BE2C (cell line): ENCODE results near the gene ADCY5.

ENCODE experiments used
- DNase-seq: peaks from one replicate; pipeline ENCODE4 v3.0.0-alpha.2; 2020
- H3K27me3 ChIP-seq: fragments of 250-450 bp; sonication (Bioruptor Pico); 2 replicates; pipeline ENCODE4 v1.5.1; 2020; ENCODE audit warnings: mild to moderate bottlenecking
- H3K36me3 ChIP-seq: fragments of 250-450 bp; sonication (Bioruptor Pico); 2 replicates; pipeline ENCODE4 v1.5.1; 2020; ENCODE audit warnings: mild to moderate bottlenecking
- H3K4me1 ChIP-seq: fragments of 250-450 bp; sonication (Bioruptor Pico); 2 replicates; pipeline ENCODE4 v1.5.1; 2020
- H3K4me3 ChIP-seq: 2 replicates; pipeline ENCODE4 v1.5.1; 2011; ENCODE audit warnings: low read depth, low read length
- H3K9me3 ChIP-seq: fragments of 250-450 bp; sonication (Bioruptor Pico); 2 replicates; pipeline ENCODE4 v1.5.1; 2020
- CTCF ChIP-seq: IDR thresholded peaks from 2 replicates; pipeline ENCODE4 v1.5.1; 2012; ENCODE audit warnings: mild to moderate bottlenecking, low read depth, low read length

Gene ADCY5

GRCh38 chr3:123405021-123405420 lies 43.9 kb downstream of the ADCY5 start:
- no peak for TF ChIP-seq CTCF
- no peaks in the 10 kb centered on the region for H3K4me1 ChIP-seq
- H3K4me3 ChIP-seq: no peak overlapping the region
- H3K27me3 ChIP-seq: peaks cover 3% of the 10 kb centered on the region; the same call in 1 of the 2 replicates
- DNase-seq: no peak
- H3K9me3 ChIP-seq: no peaks in the 10 kb centered on the region
- H3K36me3 ChIP-seq: no peaks in the 10 kb centered on the region

GRCh38 chr3:123404391-123404790 lies 44.5 kb downstream of the ADCY5 start:
- Histone ChIP-seq H3K9me3 (no peaks in the 10 kb centered on the region), H3K27me3 (peaks cover 4% of the 10 kb centered on the region; the same call in 1 of the 2 replicates), H3K4me1 (no peaks in the 10 kb centered on the region), H3K4me3 (no peak overlapping the region), H3K36me3 (no peaks in the 10 kb centered on the region)
- no peak for TF ChIP-seq CTCF
- no peak for DNase-seq

- Histone ChIP-seq H3K36me3 (no peaks in the 10 kb centered on the region), H3K4me3 (no peak overlapping the region), H3K9me3 (no peaks in the 10 kb centered on the region), H3K27me3 (peaks cover 18% of the 10 kb centered on the region; the same call in 1 of the 2 replicates), H3K4me1 (no peaks in the 10 kb centered on the region)
- DNase-seq: no peak
- TF ChIP-seq CTCF: no peak
These were observed 46.9 kb downstream of the ADCY5 start for GRCh38 chr3:123401836-123402530.

- no peak for TF ChIP-seq CTCF
- H3K4me3 ChIP-seq: no peak overlapping the region
- no peaks in the 10 kb centered on the region for H3K36me3 ChIP-seq
- DNase-seq: no peak
- H3K4me1 ChIP-seq: no peaks in the 10 kb centered on the region
- H3K27me3 ChIP-seq: peaks cover 18% of the 10 kb centered on the region; the same call in 1 of the 2 replicates
- H3K9me3 ChIP-seq: no peaks in the 10 kb centered on the region
These were observed 48.7 kb downstream of the ADCY5 start for GRCh38 chr3:123400169-123400568.

- no peak for DNase-seq
- H3K9me3 ChIP-seq: no peaks in the 10 kb centered on the region
- no peak overlapping the region for H3K4me3 ChIP-seq
- TF ChIP-seq CTCF: no peak
- no peaks in the 10 kb centered on the region for H3K36me3 ChIP-seq
- H3K4me1 ChIP-seq: no peaks in the 10 kb centered on the region
- H3K27me3 ChIP-seq: peaks cover 18% of the 10 kb centered on the region; the same call in 1 of the 2 replicates
These were observed 49.2 kb downstream of the ADCY5 start for GRCh38 chr3:123399653-123400052.
